Activated naive CD8-positive, alpha-beta T cell treated with anti-CD3 and anti-CD28 coated beads, Interleukin-2, amount 50 U/mL, for 24 hours (primary cell): ENCODE data around the gene SND1.
A peak's percentile ranks its signal among the peaks of the same experiment; 100 is the strongest.

ENCODE experiments used
- ATAC-seq: fragments of 150-1000 bp; cut with Tn5 transposase; one replicate; pipeline ENCODE4 v1.10.0; 2021
- DNase-seq: peaks from one replicate; pipeline ENCODE4 v3.0.0; 2021
- H3K27ac Mint-ChIP-seq: one replicate; pipeline ENCODE4 v1.8.0; 2021; ENCODE audit warnings: mild to moderate bottlenecking, mixed read lengths
- H3K27me3 Mint-ChIP-seq: one replicate; pipeline ENCODE4 v1.8.0; 2021; ENCODE audit warnings: mixed read lengths
- H3K36me3 Mint-ChIP-seq: one replicate; pipeline ENCODE4 v1.8.0; 2021; ENCODE audit warnings: low read depth, mixed read lengths
- H3K4me1 Mint-ChIP-seq: one replicate; pipeline ENCODE4 v1.8.0; 2021; ENCODE audit warnings: mixed read lengths
- H3K4me3 Mint-ChIP-seq: one replicate; pipeline ENCODE4 v1.8.0; 2021; ENCODE audit warnings: mild to moderate bottlenecking, moderate library complexity, mixed read lengths
- H3K9me3 Mint-ChIP-seq: one replicate; pipeline ENCODE4 v1.8.0; 2021; ENCODE audit warnings: mixed read lengths

The SND1 gene

GRCh38 chr7:127689194-127689772, 37.3 kb downstream of the SND1 start:
- H3K36me3 Mint-ChIP-seq, result peaks cover 53% of the 10 kb centered on the region
- no peak overlapping the region for H3K27ac Mint-ChIP-seq
- no peak overlapping the region for H3K4me3 Mint-ChIP-seq
- H3K9me3 Mint-ChIP-seq, result no peaks in the 10 kb centered on the region
- no peak for ATAC-seq
- H3K27me3 Mint-ChIP-seq, result no peaks in the 10 kb centered on the region
- no peak for DNase-seq
- H3K4me1 Mint-ChIP-seq, result peaks cover 20% of the 10 kb centered on the region

DNA sequence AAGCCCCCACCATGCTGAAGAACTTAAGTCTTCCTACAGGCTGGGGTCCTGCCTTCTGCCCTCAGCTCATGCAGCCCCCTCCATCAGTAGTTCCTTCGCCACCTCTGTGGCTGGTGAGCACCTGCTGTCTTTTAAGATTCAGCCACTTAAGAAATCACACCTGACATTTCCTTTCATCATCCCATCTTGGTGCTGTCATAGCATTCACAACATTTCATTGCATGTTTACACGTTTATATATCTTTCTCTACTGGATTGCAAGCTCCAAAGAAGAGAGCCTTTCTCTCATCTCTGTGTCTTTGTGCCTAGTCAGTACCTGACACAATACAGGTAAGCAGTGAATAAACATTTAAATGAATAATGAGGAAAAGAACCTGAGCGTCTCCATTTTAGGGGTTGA, 38.3 kb downstream of the SND1 start:
- Mint-ChIP-seq H3K27ac (no peak overlapping the region), H3K9me3 (no peaks in the 10 kb centered on the region), H3K36me3 (peaks cover 59% of the 10 kb centered on the region), H3K4me1 (peaks cover 16% of the 10 kb centered on the region), H3K4me3 (no peak overlapping the region), H3K27me3 (no peaks in the 10 kb centered on the region)
- no peak for DNase-seq
- no peak for ATAC-seq

DNA sequence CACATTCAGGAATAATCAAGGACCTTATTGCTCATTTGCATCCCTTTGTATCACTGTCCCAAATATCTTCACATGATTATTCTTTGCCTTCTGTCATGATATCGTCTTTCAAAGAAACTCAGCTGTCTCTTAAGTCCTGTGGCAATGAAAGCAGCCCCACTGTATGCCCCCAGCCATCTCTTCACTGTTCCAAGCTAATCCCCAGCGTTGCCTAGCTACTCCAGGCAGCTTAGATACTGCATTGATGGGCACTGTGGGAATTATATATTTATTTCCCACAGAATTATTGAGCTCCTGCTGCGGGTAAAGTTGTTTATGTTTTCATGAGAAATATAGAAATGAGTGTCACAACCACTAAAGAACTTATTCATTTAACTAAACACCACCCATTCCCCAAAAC, 38.8 kb downstream of the SND1 start:
- DNase-seq (no peak), ATAC-seq (no peak)
- H3K9me3 Mint-ChIP-seq, result no peaks in the 10 kb centered on the region
- no peak overlapping the region for H3K27ac Mint-ChIP-seq
- H3K4me3 Mint-ChIP-seq, result no peak overlapping the region
- H3K36me3 Mint-ChIP-seq, result peaks cover 59% of the 10 kb centered on the region
- H3K4me1 Mint-ChIP-seq, result peaks cover 13% of the 10 kb centered on the region
- H3K27me3 Mint-ChIP-seq, result no peaks in the 10 kb centered on the region

GRCh38 chr7:127692200-127692599, 40.2 kb downstream of the SND1 start:
- Mint-ChIP-seq H3K27ac (no peak overlapping the region), H3K27me3 (no peaks in the 10 kb centered on the region), H3K4me1 (peaks cover 12% of the 10 kb centered on the region), H3K4me3 (no peak overlapping the region), H3K36me3 (peaks cover 59% of the 10 kb centered on the region), H3K9me3 (no peaks in the 10 kb centered on the region)
- DNase-seq (no peak), ATAC-seq (no peak)

GRCh38 chr7:127699853-127700252, 47.9 kb downstream of the SND1 start:
- Mint-ChIP-seq H3K9me3 (no peaks in the 10 kb centered on the region), H3K4me1 (no peaks in the 10 kb centered on the region), H3K27me3 (no peaks in the 10 kb centered on the region), H3K4me3 (no peak overlapping the region), H3K36me3 (peaks cover 61% of the 10 kb centered on the region), H3K27ac (no peak overlapping the region)
- ATAC-seq (no peak), DNase-seq (no peak)

- Mint-ChIP-seq H3K9me3 (no peaks in the 10 kb centered on the region), H3K36me3 (peaks cover 64% of the 10 kb centered on the region)
- no peak for ATAC-seq
Measured at GRCh38 chr7:127702052-127702652, 50.2 kb downstream of the SND1 start.

GRCh38 chr7:127702938-127703337, 50.9 kb downstream of the SND1 start:
- DNase-seq (no peak), ATAC-seq (no peak)
- H3K4me1 Mint-ChIP-seq, result peaks cover 5% of the 10 kb centered on the region
- H3K36me3 Mint-ChIP-seq, result peaks cover 62% of the 10 kb centered on the region
- H3K9me3 Mint-ChIP-seq, result no peaks in the 10 kb centered on the region
- no peak overlapping the region for H3K4me3 Mint-ChIP-seq
- H3K27me3 Mint-ChIP-seq, result no peaks in the 10 kb centered on the region
- H3K27ac Mint-ChIP-seq, result no peak overlapping the region

More at GRCh38 chr7:127702052-127702652, 50.2 kb downstream of the SND1 start:
- no peaks in the 10 kb centered on the region for H3K27me3 Mint-ChIP-seq
- no peak for DNase-seq
- peaks cover 5% of the 10 kb centered on the region for H3K4me1 Mint-ChIP-seq
- H3K27ac Mint-ChIP-seq, result no peak overlapping the region
- no peak overlapping the region for H3K4me3 Mint-ChIP-seq

- no peaks in the 10 kb centered on the region for H3K9me3 Mint-ChIP-seq
- DNase-seq (no peak), ATAC-seq (no peak)
- H3K36me3 Mint-ChIP-seq, result peaks cover 64% of the 10 kb centered on the region
- H3K4me1 Mint-ChIP-seq, result peaks cover 5% of the 10 kb centered on the region
- peak overlapping the region; percentile 37 for H3K27ac Mint-ChIP-seq
- H3K27me3 Mint-ChIP-seq, result no peaks in the 10 kb centered on the region
- no peak overlapping the region for H3K4me3 Mint-ChIP-seq
Measured at GRCh38 chr7:127704211-127704610, 52.2 kb downstream of the SND1 start.

DNA sequence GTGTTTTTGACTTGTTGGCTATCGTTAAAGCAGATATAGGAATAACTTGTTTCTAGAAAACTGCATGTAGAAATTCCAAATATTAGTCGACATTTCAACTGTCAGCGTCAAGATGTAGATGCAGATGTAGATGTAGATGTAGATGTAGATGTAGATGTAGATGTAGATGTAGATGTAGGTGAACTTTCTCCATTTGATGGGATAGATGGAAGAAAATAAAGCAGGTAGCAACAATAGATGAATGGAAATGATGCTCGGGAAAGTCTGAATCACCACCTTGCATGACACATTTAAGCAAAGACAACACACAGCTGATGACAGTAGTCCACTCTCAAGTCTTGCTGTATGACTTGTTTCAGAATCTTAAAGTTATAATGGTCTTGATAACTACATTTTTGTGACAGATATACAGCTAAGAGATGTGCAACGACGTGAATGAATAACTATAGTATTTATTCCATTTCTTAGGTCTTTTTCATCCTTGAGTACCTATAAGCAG, 53.5 kb downstream of the SND1 start:
- DNase-seq (no peak), ATAC-seq (peak; percentile 54)
- Mint-ChIP-seq H3K9me3 (peaks cover 4% of the 10 kb centered on the region), H3K36me3 (peaks cover 66% of the 10 kb centered on the region), H3K4me1 (peaks cover 5% of the 10 kb centered on the region), H3K4me3 (no peak overlapping the region), H3K27me3 (no peaks in the 10 kb centered on the region), H3K27ac (peak overlapping the region; percentile 19)

DNA sequence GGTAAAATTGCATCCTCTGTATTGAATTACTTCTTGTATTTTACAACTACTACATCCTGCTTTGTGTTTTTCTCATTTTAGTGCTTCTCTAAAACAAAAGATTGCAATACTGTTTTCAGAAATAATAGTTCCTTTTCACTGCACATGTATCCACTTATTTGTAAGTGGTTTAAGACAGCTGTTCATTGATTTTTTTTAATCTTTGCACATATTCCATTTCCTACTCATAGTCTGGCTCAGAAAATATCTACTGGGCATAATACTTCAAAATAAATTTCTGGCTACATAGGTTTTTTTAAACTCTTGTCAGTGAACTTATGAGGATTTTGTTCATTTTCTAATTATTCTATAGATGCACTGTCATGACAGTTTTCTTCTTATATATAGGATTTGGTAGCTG, 54.8 kb downstream of the SND1 start:
- H3K27ac Mint-ChIP-seq, result no peak overlapping the region
- no peak for ATAC-seq

GRCh38 chr7:127708201-127708600, 56.2 kb downstream of the SND1 start:
- ATAC-seq, result no peak
- no peak overlapping the region for H3K27ac Mint-ChIP-seq

More for the DNA sequence above, 54.8 kb downstream of the SND1 start:
- H3K36me3 Mint-ChIP-seq, result peaks cover 70% of the 10 kb centered on the region
- H3K4me3 Mint-ChIP-seq, result no peak overlapping the region
- no peaks in the 10 kb centered on the region for H3K27me3 Mint-ChIP-seq
- peaks cover 5% of the 10 kb centered on the region for H3K4me1 Mint-ChIP-seq
- no peak for DNase-seq
- H3K9me3 Mint-ChIP-seq, result peaks cover 4% of the 10 kb centered on the region

DNA sequence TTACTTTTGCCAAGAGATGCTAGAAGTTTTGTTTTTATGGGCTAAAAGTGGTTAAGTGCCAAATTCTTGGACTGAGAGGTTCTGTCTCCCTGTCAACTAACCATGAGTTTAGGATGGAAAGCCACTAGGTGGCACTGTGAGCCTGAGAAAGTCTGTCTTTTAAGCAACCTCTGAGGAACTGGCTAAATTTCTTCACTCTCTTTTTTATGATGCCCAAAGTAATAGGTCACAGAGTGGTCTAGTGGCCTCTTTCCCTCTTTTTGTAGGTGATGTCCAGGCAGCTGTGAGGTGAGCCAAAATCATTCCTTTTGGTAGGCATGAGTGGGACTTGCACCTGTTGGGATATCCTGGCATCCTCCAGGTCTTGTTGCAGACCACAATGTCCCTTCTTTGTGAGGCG, 56.8 kb downstream of the SND1 start:
- Mint-ChIP-seq H3K9me3 (peaks cover 4% of the 10 kb centered on the region), H3K4me1 (peaks cover 5% of the 10 kb centered on the region), H3K4me3 (no peak overlapping the region), H3K36me3 (peaks cover 72% of the 10 kb centered on the region), H3K27ac (no peak overlapping the region), H3K27me3 (no peaks in the 10 kb centered on the region)
- DNase-seq, result peak; percentile 70
- ATAC-seq, result peak; percentile 73

More at GRCh38 chr7:127708201-127708600, 56.2 kb downstream of the SND1 start:
- H3K4me1 Mint-ChIP-seq, result peaks cover 5% of the 10 kb centered on the region
- peaks cover 71% of the 10 kb centered on the region for H3K36me3 Mint-ChIP-seq
- H3K9me3 Mint-ChIP-seq, result peaks cover 4% of the 10 kb centered on the region
- H3K4me3 Mint-ChIP-seq, result no peak overlapping the region
- H3K27me3 Mint-ChIP-seq, result no peaks in the 10 kb centered on the region
- no peak for DNase-seq

DNA sequence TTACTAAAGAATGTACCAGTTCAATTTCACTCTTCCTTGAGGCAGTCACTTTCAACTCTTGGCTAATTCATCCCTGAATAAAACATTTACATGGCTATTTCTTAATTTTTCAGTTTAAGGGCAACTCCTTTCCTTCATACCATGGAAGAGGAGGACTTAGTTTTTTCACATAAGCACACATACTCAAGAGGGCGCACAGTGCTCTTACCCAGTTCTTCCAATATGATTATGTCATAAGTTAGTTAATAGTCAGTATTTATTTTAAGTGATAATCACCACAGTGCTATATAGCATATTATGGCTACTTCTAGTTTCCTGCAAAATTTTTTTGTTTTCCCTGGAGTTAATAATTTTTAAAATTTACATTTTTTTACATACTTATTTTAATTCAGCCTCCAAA, 58.6 kb downstream of the SND1 start:
- Mint-ChIP-seq H3K9me3 (peaks cover 4% of the 10 kb centered on the region), H3K27ac (no peak overlapping the region), H3K4me1 (peaks cover 11% of the 10 kb centered on the region), H3K27me3 (no peaks in the 10 kb centered on the region), H3K36me3 (peaks cover 75% of the 10 kb centered on the region), H3K4me3 (no peak overlapping the region)
- ATAC-seq, result no peak
- DNase-seq, result no peak

- peaks cover 19% of the 10 kb centered on the region for H3K4me1 Mint-ChIP-seq
- ATAC-seq (no peak), DNase-seq (no peak)
- H3K4me3 Mint-ChIP-seq, result no peak overlapping the region
- H3K27ac Mint-ChIP-seq, result no peak overlapping the region
- H3K9me3 Mint-ChIP-seq, result peaks cover 4% of the 10 kb centered on the region
- peaks cover 78% of the 10 kb centered on the region for H3K36me3 Mint-ChIP-seq
- H3K27me3 Mint-ChIP-seq, result no peaks in the 10 kb centered on the region
Measured at GRCh38 chr7:127711872-127712271, 59.9 kb downstream of the SND1 start.

GRCh38 chr7:127713006-127713405, 61.0 kb downstream of the SND1 start:
- ATAC-seq (no peak), DNase-seq (no peak)
- no peaks in the 10 kb centered on the region for H3K27me3 Mint-ChIP-seq
- H3K9me3 Mint-ChIP-seq, result peaks cover 4% of the 10 kb centered on the region
- H3K4me1 Mint-ChIP-seq, result peaks cover 28% of the 10 kb centered on the region
- H3K27ac Mint-ChIP-seq, result no peak overlapping the region
- H3K36me3 Mint-ChIP-seq, result peaks cover 78% of the 10 kb centered on the region
- no peak overlapping the region for H3K4me3 Mint-ChIP-seq
